GM12878 (cell line): ENCODE results near the gene CRTC2. TPM values are rescaled to one million over a fixed set of nuclear protein-coding genes. Genes with fewer than 3 reads are reported as not detected.

Experiments used
- ATAC-seq: fragments of 200-7000 bp; cut with Tn5 transposase; 3 replicates; pipeline ENCODE4 v1.9.1; 2020; ENCODE audit warnings: mild to moderate bottlenecking, moderate library complexity
- BruUV-seq: library from RNA; stranded (reverse); fragments of 400-500 nt; replicated peaks from 2 replicates; lab custom pipeline; 2021; lab: Mats Ljungman, UMichigan
- CTCF ChIA-PET: fragments of 300-600 bp; sonication (Branson Sonifier 250); formaldehyde crosslinking; extraction: SDS; loops from one replicate; lab custom pipeline; 2021; ENCODE audit warnings: inconsistent platforms; lab: Yijun Ruan, JAX
- POLR2A ChIA-PET: fragments of 350-600 bp; formaldehyde crosslinking; extraction: SDS; loops from one replicate; lab custom pipeline; 2021; ENCODE audit warnings: inconsistent platforms; lab: Charles Lee
- RAD21 ChIA-PET: fragments of 300-600 bp; sonication (Branson Sonifier 250); formaldehyde crosslinking; loops from one replicate; lab custom pipeline; 2023; ENCODE audit warnings: antibody characterized with exemption; ENCODE audit not compliant: unreplicated experiment; lab: Charles Lee
- SMC1A ChIA-PET: fragments of 300-600 bp; sonication (Branson Sonifier 250); formaldehyde crosslinking; loops from one replicate; lab custom pipeline; 2023; ENCODE audit not compliant: unreplicated experiment, uncharacterized antibody; lab: Charles Lee
- DNase-seq: peaks from one replicate; pipeline ENCODE4 v3.0.0-alpha.2; 2011; ENCODE audit warnings: low read depth, low spot score
- FAIRE-seq: peaks from 3 replicates; lab custom pipeline; 2011; peaks lifted over from hg19 to GRCh38; lab: Jason Lieb, UNC
- H2AFZ ChIP-seq: 2 replicates; pipeline ENCODE4 v1.6.0; 2011; ENCODE audit warnings: low read depth, low read length, control low read depth; ENCODE audit not compliant: control insufficient read depth
- H3K27ac ChIP-seq: 2 replicates; pipeline ENCODE4 v1.5.1; 2011; ENCODE audit warnings: control low read depth; ENCODE audit not compliant: control insufficient read depth, insufficient read depth
- H3K27me3 ChIP-seq, 2 experiments: replicated peaks in 1 of 2; 2 replicates each; pipeline versions ENCODE4 v1.6.0 to v1.6.1; 2011; ENCODE audit warnings: low read length in 1 of 2; ENCODE audit not compliant: control insufficient read depth in 2 of 2, insufficient read depth in 2 of 2
- H3K36me3 ChIP-seq, 2 experiments: 2 replicates each; pipeline ENCODE4 v1.5.1; 2011; ENCODE audit warnings: low read length in 1 of 2; ENCODE audit not compliant: control insufficient read depth in 2 of 2, insufficient read depth in 2 of 2
- H3K4me1 ChIP-seq: 2 replicates; pipeline ENCODE4 v1.6.1; 2011; ENCODE audit warnings: mild to moderate bottlenecking, low read length, moderate library complexity, mixed read lengths; ENCODE audit not compliant: control insufficient read depth, insufficient read depth
- H3K4me2 ChIP-seq: 2 replicates; pipeline ENCODE4 v1.6.0; 2011; ENCODE audit warnings: control low read depth; ENCODE audit not compliant: control insufficient read depth, insufficient read depth
- H3K4me3 ChIP-seq: fragments of 200-600 bp; sonication (generic); 2 replicates; pipeline ENCODE4 v1.5.1; 2016
- H3K79me2 ChIP-seq: 2 replicates; pipeline ENCODE4 v1.6.0; 2011; ENCODE audit warnings: low read length; ENCODE audit not compliant: control insufficient read depth, insufficient read depth
- H3K9ac ChIP-seq: 2 replicates; pipeline ENCODE4 v1.8.0; 2011; ENCODE audit warnings: low read length, control low read depth, mixed read lengths; ENCODE audit not compliant: control insufficient read depth, insufficient read depth
- H3K9me3 ChIP-seq: replicated peaks from 3 replicates; pipeline ENCODE4 v1.5.1; 2011; ENCODE audit warnings: mild to moderate bottlenecking, low read length; ENCODE audit not compliant: control insufficient read depth, insufficient read depth
- H4K20me1 ChIP-seq: 2 replicates; pipeline ENCODE4 v1.6.0; 2011; ENCODE audit not compliant: control insufficient read depth, insufficient read depth
- BHLHE40 ChIP-seq, 2 experiments: fragments of 450-650 bp in 1 of 2; IDR thresholded peaks; 2 replicates each; pipeline ENCODE4 v1.6.1; 2011 to 2017; ENCODE audit warnings: low read depth in 2 of 2, borderline replicate concordance in 1 of 2, improper control_type of control experiment in 1 of 2, low read length in 1 of 2, mild to moderate bottlenecking in 1 of 2
- HDAC6 ChIP-seq: fragments of 200-600 bp; sonication (generic); IDR thresholded peaks from one replicate; pipeline ENCODE4 v1.8.0; 2017; ENCODE audit warnings: antibody characterized with exemption; ENCODE audit not compliant: unreplicated experiment
- KLF5 ChIP-seq: fragments of 450-650 bp; IDR thresholded peaks from 2 replicates; pipeline ENCODE4 v1.6.1; 2014; ENCODE audit warnings: mild to moderate bottlenecking; ENCODE audit not compliant: partially characterized antibody
- PML ChIP-seq: IDR thresholded peaks from 2 replicates; pipeline ENCODE4 v1.6.1; 2012; ENCODE audit warnings: low read length, inconsistent platforms
- RAD21 ChIP-seq: IDR thresholded peaks from 2 replicates; pipeline ENCODE4 v1.6.1; 2011; ENCODE audit warnings: mild to moderate bottlenecking, low read depth, low read length, moderate library complexity; ENCODE audit not compliant: insufficient read depth
- TAF1 ChIP-seq: IDR thresholded peaks from 2 replicates; pipeline ENCODE4 v1.6.1; 2011; ENCODE audit warnings: mild to moderate bottlenecking, low read depth, low read length, borderline replicate concordance
- WGBS: methylation state at CpG from one replicate; pipeline ENCODE4 v1.1.6; 2016; ENCODE audit warnings: low lambda C conversion rate; ENCODE audit not compliant: insufficient replicate concordance, insufficient coverage; ENCODE audit errors: missing lambda C conversion rate; 5-methylcytosine and 5-hydroxymethylcytosine counted together
- in situ Hi-C: fragments of 300-500 bp; cut with MboI; formaldehyde crosslinking; loops from 9 replicates; pipeline ENCODE4 v1.14.3; 2018; ENCODE audit warnings: mixed read lengths
- intact Hi-C: fragments of 100-400 bp; cut with micrococcal nuclease; formaldehyde crosslinking; loops from one replicate; pipeline ENCODE4 v1.14.2; 2022; ENCODE audit not compliant: unreplicated experiment
- polyA plus RNA-seq, 11 experiments: library from polyadenylated mRNA; depleted of rRNA in 4 of 11; unstranded in 6 of 11; stranded (reverse) in 5 of 11; fragments of >200 nt; fragmentation: Nextera tagmentation in 4 of 11; fragmentation: Illumina TruSeq in 1 of 11; extraction: Ambion mirVana in 4 of 11; extraction: Trizol in 1 of 11; gene quantifications; 1 replicate in 1 of 11; 2 replicates in 10 of 11; pipeline versions ENCODE4 v1.2.1 to v1.2.3, GENCODE V29; 2011 to 2016; ENCODE audit warnings: inconsistent platforms in 2 of 11, missing spikeins in 2 of 11, low read depth in 1 of 11
- total RNA-seq, 4 experiments: library from RNA; depleted of rRNA in 3 of 4; stranded (reverse); fragments of >200 nt in 3 of 4; fragmentation: Illumina TruSeq in 1 of 4; extraction: Trizol in 1 of 4; gene quantifications; 2 replicates each; pipeline versions ENCODE4 v1.2.1 to v1.2.3, GENCODE V29; 2013 to 2021
- TF ChIP-seq, protein P1 (sequence below): fragments of 150-350 bp; IDR thresholded peaks from 2 replicates; pipeline ENCODE4 v1.6.1; 2016; ENCODE audit warnings: low read depth, low read length
- TF ChIP-seq, protein P2 (sequence below): IDR thresholded peaks from 2 replicates; pipeline ENCODE4 v1.6.1; 2012; ENCODE audit warnings: improper control_type of control experiment, low read depth, low read length; ENCODE audit not compliant: insufficient replicate concordance
- TF ChIP-seq, protein P3 (sequence below), 3 experiments: IDR thresholded peaks in 2 of 3; conservative IDR thresholded peaks in 1 of 3; 2 replicates each; pipeline ENCODE4 v1.5.1; 2011; ENCODE audit warnings: low read depth in 3 of 3, low read length in 3 of 3, mild to moderate bottlenecking in 3 of 3, control low read depth in 2 of 3, moderate library complexity in 2 of 3, inconsistent platforms in 1 of 3, mixed read lengths in 1 of 3; ENCODE audit not compliant: control insufficient read depth in 2 of 3, insufficient read depth in 1 of 3; ENCODE audit errors: extremely low read depth in 1 of 3
- TF ChIP-seq, protein P4 (sequence below): fragments of 450-650 bp; IDR thresholded peaks from 2 replicates; pipeline ENCODE4 v1.6.1; 2018; ENCODE audit warnings: mild to moderate bottlenecking, low read depth, moderate library complexity; ENCODE audit not compliant: partially characterized antibody

Gene CRTC2
- total and polyA plus RNA-seq, 10 of the 15 experiments (the other 5 are each of a cell fraction or from before 2014, with no cell fraction given): 5.1 to 57.9 (median 32.7) TPM

GRCh38 chr1:153938996-153939395 lies 19.4 kb downstream of the CRTC2 start:
- FAIRE-seq: no peak
- in situ Hi-C loops: no loop called here
- intact Hi-C loops: no loop called here
- Histone ChIP-seq H4K20me1 (no peaks in the 10 kb centered on the region), H2AFZ (no peak overlapping the region), H3K27me3 (no peaks in the 10 kb centered on the region), H3K79me2 (peaks cover 8% of the 10 kb centered on the region), H3K9ac (no peak overlapping the region), H3K36me3 (peaks cover 22 to 27% of the 10 kb centered on the region in 2 experiments; a peak in 3 of 4 replicates), H3K4me3 (no peak overlapping the region), H3K4me2 (no peak overlapping the region), H3K4me1 (peaks cover 2% of the 10 kb centered on the region), H3K27ac (no peak overlapping the region), H3K9me3 (no peaks in the 10 kb centered on the region)
- ChIA-PET CTCF (no interaction called here), POLR2A (no interaction called here), RAD21 (no interaction called here), SMC1A (no interaction called here)
- BruUV-seq: no TSS peak
- no peak for ATAC-seq
- DNase-seq: no peak
- 100% methylated on average over 3 of the region's 3 CpGs for WGBS
- TF ChIP-seq, protein P1, sequence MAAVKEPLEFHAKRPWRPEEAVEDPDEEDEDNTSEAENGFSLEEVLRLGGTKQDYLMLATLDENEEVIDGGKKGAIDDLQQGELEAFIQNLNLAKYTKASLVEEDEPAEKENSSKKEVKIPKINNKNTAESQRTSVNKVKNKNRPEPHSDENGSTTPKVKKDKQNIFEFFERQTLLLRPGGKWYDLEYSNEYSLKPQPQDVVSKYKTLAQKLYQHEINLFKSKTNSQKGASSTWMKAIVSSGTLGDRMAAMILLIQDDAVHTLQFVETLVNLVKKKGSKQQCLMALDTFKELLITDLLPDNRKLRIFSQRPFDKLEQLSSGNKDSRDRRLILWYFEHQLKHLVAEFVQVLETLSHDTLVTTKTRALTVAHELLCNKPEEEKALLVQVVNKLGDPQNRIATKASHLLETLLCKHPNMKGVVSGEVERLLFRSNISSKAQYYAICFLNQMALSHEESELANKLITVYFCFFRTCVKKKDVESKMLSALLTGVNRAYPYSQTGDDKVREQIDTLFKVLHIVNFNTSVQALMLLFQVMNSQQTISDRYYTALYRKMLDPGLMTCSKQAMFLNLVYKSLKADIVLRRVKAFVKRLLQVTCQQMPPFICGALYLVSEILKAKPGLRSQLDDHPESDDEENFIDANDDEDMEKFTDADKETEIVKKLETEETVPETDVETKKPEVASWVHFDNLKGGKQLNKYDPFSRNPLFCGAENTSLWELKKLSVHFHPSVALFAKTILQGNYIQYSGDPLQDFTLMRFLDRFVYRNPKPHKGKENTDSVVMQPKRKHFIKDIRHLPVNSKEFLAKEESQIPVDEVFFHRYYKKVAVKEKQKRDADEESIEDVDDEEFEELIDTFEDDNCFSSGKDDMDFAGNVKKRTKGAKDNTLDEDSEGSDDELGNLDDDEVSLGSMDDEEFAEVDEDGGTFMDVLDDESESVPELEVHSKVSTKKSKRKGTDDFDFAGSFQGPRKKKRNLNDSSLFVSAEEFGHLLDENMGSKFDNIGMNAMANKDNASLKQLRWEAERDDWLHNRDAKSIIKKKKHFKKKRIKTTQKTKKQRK: no peak
- TF ChIP-seq RAD21: no peak
- no peak for TF ChIP-seq KLF5
- TF ChIP-seq, protein P2, sequence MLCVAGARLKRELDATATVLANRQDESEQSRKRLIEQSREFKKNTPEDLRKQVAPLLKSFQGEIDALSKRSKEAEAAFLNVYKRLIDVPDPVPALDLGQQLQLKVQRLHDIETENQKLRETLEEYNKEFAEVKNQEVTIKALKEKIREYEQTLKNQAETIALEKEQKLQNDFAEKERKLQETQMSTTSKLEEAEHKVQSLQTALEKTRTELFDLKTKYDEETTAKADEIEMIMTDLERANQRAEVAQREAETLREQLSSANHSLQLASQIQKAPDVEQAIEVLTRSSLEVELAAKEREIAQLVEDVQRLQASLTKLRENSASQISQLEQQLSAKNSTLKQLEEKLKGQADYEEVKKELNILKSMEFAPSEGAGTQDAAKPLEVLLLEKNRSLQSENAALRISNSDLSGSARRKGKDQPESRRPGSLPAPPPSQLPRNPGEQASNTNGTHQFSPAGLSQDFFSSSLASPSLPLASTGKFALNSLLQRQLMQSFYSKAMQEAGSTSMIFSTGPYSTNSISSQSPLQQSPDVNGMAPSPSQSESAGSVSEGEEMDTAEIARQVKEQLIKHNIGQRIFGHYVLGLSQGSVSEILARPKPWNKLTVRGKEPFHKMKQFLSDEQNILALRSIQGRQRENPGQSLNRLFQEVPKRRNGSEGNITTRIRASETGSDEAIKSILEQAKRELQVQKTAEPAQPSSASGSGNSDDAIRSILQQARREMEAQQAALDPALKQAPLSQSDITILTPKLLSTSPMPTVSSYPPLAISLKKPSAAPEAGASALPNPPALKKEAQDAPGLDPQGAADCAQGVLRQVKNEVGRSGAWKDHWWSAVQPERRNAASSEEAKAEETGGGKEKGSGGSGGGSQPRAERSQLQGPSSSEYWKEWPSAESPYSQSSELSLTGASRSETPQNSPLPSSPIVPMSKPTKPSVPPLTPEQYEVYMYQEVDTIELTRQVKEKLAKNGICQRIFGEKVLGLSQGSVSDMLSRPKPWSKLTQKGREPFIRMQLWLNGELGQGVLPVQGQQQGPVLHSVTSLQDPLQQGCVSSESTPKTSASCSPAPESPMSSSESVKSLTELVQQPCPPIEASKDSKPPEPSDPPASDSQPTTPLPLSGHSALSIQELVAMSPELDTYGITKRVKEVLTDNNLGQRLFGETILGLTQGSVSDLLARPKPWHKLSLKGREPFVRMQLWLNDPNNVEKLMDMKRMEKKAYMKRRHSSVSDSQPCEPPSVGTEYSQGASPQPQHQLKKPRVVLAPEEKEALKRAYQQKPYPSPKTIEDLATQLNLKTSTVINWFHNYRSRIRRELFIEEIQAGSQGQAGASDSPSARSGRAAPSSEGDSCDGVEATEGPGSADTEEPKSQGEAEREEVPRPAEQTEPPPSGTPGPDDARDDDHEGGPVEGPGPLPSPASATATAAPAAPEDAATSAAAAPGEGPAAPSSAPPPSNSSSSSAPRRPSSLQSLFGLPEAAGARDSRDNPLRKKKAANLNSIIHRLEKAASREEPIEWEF: no peak
- TF ChIP-seq, protein P3, sequence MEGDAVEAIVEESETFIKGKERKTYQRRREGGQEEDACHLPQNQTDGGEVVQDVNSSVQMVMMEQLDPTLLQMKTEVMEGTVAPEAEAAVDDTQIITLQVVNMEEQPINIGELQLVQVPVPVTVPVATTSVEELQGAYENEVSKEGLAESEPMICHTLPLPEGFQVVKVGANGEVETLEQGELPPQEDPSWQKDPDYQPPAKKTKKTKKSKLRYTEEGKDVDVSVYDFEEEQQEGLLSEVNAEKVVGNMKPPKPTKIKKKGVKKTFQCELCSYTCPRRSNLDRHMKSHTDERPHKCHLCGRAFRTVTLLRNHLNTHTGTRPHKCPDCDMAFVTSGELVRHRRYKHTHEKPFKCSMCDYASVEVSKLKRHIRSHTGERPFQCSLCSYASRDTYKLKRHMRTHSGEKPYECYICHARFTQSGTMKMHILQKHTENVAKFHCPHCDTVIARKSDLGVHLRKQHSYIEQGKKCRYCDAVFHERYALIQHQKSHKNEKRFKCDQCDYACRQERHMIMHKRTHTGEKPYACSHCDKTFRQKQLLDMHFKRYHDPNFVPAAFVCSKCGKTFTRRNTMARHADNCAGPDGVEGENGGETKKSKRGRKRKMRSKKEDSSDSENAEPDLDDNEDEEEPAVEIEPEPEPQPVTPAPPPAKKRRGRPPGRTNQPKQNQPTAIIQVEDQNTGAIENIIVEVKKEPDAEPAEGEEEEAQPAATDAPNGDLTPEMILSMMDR (IDR thresholded peaks at IDR 0.05 in 2 of 3, conservative IDR thresholded peaks at IDR 0.05 in 1 of 3; ENCODE audit: control insufficient read depth in 2 of 3, extremely low read depth in 1 of 3, insufficient read depth in 1 of 3, low read depth in 3 of 3, low read length in 3 of 3): no peak
- TF ChIP-seq HDAC6: no peak
- TF ChIP-seq PML: no peak
- TF ChIP-seq TAF1: no peak
- TF ChIP-seq, protein P4, sequence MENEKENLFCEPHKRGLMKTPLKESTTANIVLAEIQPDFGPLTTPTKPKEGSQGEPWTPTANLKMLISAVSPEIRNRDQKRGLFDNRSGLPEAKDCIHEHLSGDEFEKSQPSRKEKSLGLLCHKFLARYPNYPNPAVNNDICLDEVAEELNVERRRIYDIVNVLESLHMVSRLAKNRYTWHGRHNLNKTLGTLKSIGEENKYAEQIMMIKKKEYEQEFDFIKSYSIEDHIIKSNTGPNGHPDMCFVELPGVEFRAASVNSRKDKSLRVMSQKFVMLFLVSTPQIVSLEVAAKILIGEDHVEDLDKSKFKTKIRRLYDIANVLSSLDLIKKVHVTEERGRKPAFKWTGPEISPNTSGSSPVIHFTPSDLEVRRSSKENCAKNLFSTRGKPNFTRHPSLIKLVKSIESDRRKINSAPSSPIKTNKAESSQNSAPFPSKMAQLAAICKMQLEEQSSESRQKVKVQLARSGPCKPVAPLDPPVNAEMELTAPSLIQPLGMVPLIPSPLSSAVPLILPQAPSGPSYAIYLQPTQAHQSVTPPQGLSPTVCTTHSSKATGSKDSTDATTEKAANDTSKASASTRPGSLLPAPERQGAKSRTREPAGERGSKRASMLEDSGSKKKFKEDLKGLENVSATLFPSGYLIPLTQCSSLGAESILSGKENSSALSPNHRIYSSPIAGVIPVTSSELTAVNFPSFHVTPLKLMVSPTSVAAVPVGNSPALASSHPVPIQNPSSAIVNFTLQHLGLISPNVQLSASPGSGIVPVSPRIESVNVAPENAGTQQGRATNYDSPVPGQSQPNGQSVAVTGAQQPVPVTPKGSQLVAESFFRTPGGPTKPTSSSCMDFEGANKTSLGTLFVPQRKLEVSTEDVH: no peak
- TF ChIP-seq BHLHE40 (IDR thresholded peaks at IDR 0.05; ENCODE audit: borderline replicate concordance in 1 of 2, low read depth in 2 of 2, low read length in 1 of 2): no peak
